ENCODE measurements around the gene PDIA3. TPM values are rescaled to one million over a fixed set of nuclear protein-coding genes. Genes with fewer than 3 reads are reported as not detected.

PDIA3 gene
- total and polyA plus RNA-seq, 8 donors: 16.3 to 227 (median 89.1) TPM

DNA sequence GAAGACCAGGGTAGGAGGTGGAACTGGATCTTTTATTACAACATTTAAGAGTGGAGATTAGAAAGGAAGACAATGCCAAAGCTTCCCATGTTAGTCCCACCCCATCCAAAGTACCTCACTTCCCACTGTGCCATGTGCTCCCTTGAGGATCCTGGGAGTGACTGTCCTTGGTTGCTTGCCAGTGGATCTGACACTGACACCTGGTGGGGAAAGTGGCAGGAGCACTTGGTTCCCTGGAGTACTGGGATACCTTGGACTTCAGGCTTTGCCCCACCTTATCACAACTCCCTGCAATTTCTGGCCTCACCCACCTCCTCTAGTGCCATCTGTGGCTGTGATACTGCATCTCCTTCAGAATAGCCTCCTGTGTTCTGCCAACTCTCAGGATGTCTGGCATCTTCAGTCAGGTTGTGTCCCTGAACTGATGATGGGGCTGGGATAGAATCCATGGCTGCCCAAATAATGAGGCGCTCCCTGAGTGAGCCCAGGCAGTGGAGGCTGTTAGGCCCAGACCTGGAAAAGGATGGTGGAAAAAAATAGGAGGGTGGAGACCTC is 29.2 kb downstream of the PDIA3 start:
- Histone ChIP-seq H3K4me1 (peaks cover 4 to 30% (median 27%) of the 10 kb centered on the region in 4 donors), H3K36me3 (peaks cover 19 to 41% (median 38%) of the 10 kb centered on the region in 4 donors), H3K9me3 (no peaks in the 10 kb centered on the region), H3K27ac (peak overlapping the region; percentile 88 to 96 (median 92)), H3K4me3 (peak overlapping the region in 3 of 4 donors; percentile 51 to 65 (median 65)), H3K27me3 (no peaks in the 10 kb centered on the region)
- TF ChIP-seq EP300 (IDR thresholded peaks at IDR 0.05) (no peak), POLR2AphosphoS5 (IDR thresholded peaks at IDR 0.05) (peak in 2 of 3 donors; percentile 18 to 73)
- TF ChIP-seq, protein P1, sequence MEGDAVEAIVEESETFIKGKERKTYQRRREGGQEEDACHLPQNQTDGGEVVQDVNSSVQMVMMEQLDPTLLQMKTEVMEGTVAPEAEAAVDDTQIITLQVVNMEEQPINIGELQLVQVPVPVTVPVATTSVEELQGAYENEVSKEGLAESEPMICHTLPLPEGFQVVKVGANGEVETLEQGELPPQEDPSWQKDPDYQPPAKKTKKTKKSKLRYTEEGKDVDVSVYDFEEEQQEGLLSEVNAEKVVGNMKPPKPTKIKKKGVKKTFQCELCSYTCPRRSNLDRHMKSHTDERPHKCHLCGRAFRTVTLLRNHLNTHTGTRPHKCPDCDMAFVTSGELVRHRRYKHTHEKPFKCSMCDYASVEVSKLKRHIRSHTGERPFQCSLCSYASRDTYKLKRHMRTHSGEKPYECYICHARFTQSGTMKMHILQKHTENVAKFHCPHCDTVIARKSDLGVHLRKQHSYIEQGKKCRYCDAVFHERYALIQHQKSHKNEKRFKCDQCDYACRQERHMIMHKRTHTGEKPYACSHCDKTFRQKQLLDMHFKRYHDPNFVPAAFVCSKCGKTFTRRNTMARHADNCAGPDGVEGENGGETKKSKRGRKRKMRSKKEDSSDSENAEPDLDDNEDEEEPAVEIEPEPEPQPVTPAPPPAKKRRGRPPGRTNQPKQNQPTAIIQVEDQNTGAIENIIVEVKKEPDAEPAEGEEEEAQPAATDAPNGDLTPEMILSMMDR (IDR thresholded peaks at IDR 0.05): peak in 3 of 7 experiments; percentile 17 to 41 (median 24)
- 50 to 88% (median 73%) methylated on average over 1 of the region's 1 CpG for WGBS, 5 donors
- DNase-seq: peak; percentile 67 to 84
- intact Hi-C loops (cut with DNase I; ENCODE audit: low total_unique reads): no loop called here

DNA sequence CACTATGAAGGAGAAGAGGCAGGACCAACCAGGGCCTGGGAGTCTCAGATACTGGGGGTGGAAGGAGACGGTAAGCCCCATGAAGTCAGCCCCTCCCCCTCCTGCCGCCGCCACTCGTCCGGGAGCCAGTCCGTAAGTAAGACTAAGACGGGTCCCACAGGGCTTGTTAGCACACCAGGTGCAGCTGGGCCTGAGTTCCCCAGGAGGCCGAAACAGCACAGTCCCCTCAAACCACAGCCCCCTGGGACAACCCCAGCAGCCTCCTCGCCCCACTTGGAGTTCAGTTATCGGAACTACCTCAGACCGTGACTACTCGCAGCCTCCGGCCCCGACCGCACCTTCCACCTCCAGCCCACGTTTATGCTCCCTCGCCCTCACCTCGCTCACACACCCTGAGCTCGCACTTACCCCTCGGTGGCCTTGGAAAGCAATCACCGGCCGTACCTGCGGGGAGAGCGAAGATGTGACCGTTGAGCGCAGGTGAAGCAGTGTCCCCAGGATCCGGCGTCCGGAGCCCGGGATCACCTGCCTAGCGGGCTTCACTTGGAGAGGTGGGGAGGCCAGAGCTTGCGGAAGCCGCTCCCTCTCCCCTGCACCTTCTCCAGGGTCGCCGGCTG is 30.0 kb downstream of the PDIA3 start:
- Histone ChIP-seq H3K4me3 (peak overlapping the region; percentile 51 to 65 (median 64)), H3K36me3 (peaks cover 11 to 34% (median 31%) of the 10 kb centered on the region in 4 donors), H3K27me3 (no peaks in the 10 kb centered on the region), H3K27ac (peak overlapping the region; percentile 88 to 96 (median 92)), H3K9me3 (no peaks in the 10 kb centered on the region), H3K4me1 (peaks cover 4 to 30% (median 27%) of the 10 kb centered on the region in 4 donors)
- 15 to 40% (median 21%) methylated on average over 24 to 35 of the region's 35 CpGs for WGBS, 5 donors
- intact Hi-C loops (cut with DNase I; ENCODE audit: low total_unique reads): no loop called here
- TF ChIP-seq POLR2AphosphoS5 (IDR thresholded peaks at IDR 0.05) (no peak), EP300 (IDR thresholded peaks at IDR 0.05) (no peak), POLR2A (IDR thresholded peaks at IDR 0.05) (no peak)
- TF ChIP-seq, protein P1 (IDR thresholded peaks at IDR 0.05): no peak
- DNase-seq: peak; percentile 45 to 73

DNA sequence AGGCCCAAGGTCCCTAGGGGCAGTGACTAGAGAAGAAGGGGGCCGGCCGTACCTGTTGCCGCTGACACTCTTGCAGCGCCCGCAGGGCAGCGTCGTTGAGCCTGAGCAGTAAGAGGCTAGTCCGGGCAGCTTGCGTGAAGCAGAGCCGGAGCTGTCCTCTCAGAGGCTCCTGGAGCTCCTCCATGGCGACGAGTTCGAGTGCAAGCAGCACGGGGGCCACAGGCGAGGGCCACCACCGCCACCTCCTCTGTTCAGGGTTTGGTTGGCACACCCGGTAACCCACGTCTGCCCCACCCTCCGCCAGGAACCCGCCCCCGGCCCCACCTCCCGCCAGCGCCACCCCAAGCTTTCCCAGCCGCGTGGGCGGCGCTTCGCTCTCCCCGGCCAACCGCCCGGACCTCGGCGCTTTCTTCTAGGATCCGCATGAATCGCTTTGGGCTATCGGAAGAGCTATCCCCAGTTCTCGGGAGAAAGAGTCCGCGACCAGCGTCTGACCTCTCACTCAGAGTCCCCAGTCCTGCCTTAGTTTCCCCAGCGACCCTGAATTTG is 30.6 kb downstream of the PDIA3 start, which contains the start of gene ELL3:
TSS of gene ELL3 (minus strand) at position 249 of the 549 bp plus-strand sequence. CDS start at position 184, 65 bp downstream.
- Histone ChIP-seq H3K4me1 (peaks cover 4 to 30% (median 27%) of the 10 kb centered on the region in 4 donors), H3K27ac (peak within 1 kb of the TSS; percentile 88 to 96 (median 92)), H3K9me3 (no peaks in the 10 kb centered on the region), H3K36me3 (peaks cover 6 to 28% (median 25%) of the 10 kb centered on the region in 4 donors), H3K4me3 (peak within 1 kb of the TSS; percentile 51 to 65 (median 64)), H3K27me3 (no peaks in the 10 kb centered on the region)
- intact Hi-C loops (cut with DNase I; ENCODE audit: low total_unique reads): no loop called here
- DNase-seq: peak; percentile 84 to 94
- TF ChIP-seq EP300 (IDR thresholded peaks at IDR 0.05) (no peak), POLR2A (IDR thresholded peaks at IDR 0.05) (no peak), POLR2AphosphoS5 (IDR thresholded peaks at IDR 0.05) (peak in 1 of 3 donors; percentile 48)
- TF ChIP-seq, protein P1 (IDR thresholded peaks at IDR 0.05): no peak
- 0 to 2% (median 1%) methylated on average over 17 to 41 of the region's 41 CpGs for WGBS, 5 donors

DNA sequence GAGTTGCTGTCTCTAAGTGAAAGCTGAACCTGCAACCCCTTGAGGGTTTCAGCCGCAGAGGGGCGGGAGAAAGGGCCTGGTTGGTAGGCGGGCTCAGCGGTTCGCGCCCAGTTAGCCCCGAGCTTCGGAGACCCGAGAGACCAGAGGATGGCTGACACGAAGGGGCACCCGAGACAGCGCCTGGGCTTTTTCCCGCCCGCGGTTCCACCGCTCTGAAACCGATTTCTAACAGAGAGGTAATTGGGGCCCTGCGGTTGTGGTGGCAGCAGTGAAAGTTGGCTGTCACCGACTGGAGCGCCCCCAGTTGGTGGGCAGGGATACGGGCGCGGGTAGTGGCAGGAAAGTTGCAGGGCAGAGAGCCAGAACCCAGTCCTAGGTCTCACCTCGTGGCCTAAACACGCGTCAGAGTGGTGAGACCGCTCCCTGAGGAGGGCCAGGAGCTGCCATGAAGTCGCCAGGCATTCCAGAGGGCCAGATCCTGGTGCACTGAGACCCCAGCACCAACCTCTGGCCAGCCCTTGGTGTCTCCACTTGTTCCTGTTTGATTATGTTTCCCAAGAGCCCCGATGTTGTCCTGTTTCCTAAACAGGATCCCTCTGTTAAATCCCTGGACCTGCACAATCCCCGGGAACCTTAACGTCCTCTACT is 31.2 kb downstream of the PDIA3 start:
- DNase-seq: peak; percentile 82 to 93
- intact Hi-C loops (cut with DNase I; ENCODE audit: low total_unique reads): no loop called here
- Histone ChIP-seq H3K27me3 (no peaks in the 10 kb centered on the region), H3K36me3 (peaks cover 0 to 22% (median 19%) of the 10 kb centered on the region in 4 donors), H3K4me1 (peaks cover 4 to 30% (median 27%) of the 10 kb centered on the region in 4 donors), H3K4me3 (peak overlapping the region; percentile 51 to 65 (median 64)), H3K9me3 (no peaks in the 10 kb centered on the region), H3K27ac (peak overlapping the region; percentile 88 to 96 (median 92))
- peak; percentile 14 to 33 (median 17) for TF ChIP-seq POLR2AphosphoS5 (IDR thresholded peaks at IDR 0.05)
- TF ChIP-seq EP300 (IDR thresholded peaks at IDR 0.05): no peak
- TF ChIP-seq POLR2A (IDR thresholded peaks at IDR 0.05): no peak
- TF ChIP-seq, protein P1 (IDR thresholded peaks at IDR 0.05): peak in 5 of 7 experiments; percentile 61 to 79 (median 72)
- 1 to 4% (median 2%) methylated on average over 15 to 31 of the region's 31 CpGs for WGBS, 5 donors
